ENCODE data around the gene AFF3.

Gene AFF3

GRCh38 chr2:99797475-99797874 lies 344.9 kb downstream of the AFF3 start:
- H2BK12ac ChIP-seq (ENCODE audit: low read length): no peak overlapping the region
- H3K36me3 ChIP-seq (ENCODE audit: control insufficient read depth in 1 of 2, insufficient read depth in 2 of 2, low read length in 2 of 2): no peaks in the 10 kb centered on the region
- H3K79me1 ChIP-seq (ENCODE audit: low read length): no peaks in the 10 kb centered on the region
- no peak overlapping the region for H4K91ac ChIP-seq (ENCODE audit: low read depth, low read length)
- H3K18ac ChIP-seq (ENCODE audit: low read length): no peak overlapping the region
- no peak for DNase-seq
- H2BK5ac ChIP-seq (ENCODE audit: low read depth, low read length, poor library complexity): no peak overlapping the region
- no peak overlapping the region for H3K4me3 ChIP-seq (ENCODE audit: low read depth, low read length)
- no peak overlapping the region for H3K4me2 ChIP-seq (ENCODE audit: low read length)
- H4K12ac ChIP-seq (ENCODE audit: low read depth, low read length): no peak overlapping the region
- H3K27me3 ChIP-seq (ENCODE audit: insufficient read depth, low read length): no peaks in the 10 kb centered on the region
- H3K27ac ChIP-seq (ENCODE audit: low read depth, low read length): no peak overlapping the region
- H2AK5ac ChIP-seq (ENCODE audit: low read length): no peak overlapping the region
- no peak overlapping the region for H3K4ac ChIP-seq (ENCODE audit: low read depth, low read length)
- no CpG with 5 or more reads among the region's 1 CpG for WGBS (ENCODE audit: extremely low coverage, insufficient coverage, insufficient read length)
- no peak overlapping the region for H4K8ac ChIP-seq (ENCODE audit: low read depth, low read length)
- no peak overlapping the region for H3K9ac ChIP-seq (ENCODE audit: low read length)
- no peak overlapping the region for H2AFZ ChIP-seq (ENCODE audit: insufficient read depth, low read length, poor library complexity)
- H3K9me3 ChIP-seq (ENCODE audit: insufficient read depth, low read depth, low read length): no peaks in the 10 kb centered on the region
- H3K4me1 ChIP-seq (ENCODE audit: control insufficient read depth in 1 of 2, insufficient read depth in 2 of 2, low read length in 2 of 2): no peaks in the 10 kb centered on the region
- H2BK120ac ChIP-seq (ENCODE audit: insufficient read depth, low read length, poor library complexity): no peak overlapping the region
- H3K79me2 ChIP-seq (ENCODE audit: control insufficient read depth, insufficient read depth, low read length, poor library complexity): no peaks in the 10 kb centered on the region
- H3K14ac ChIP-seq (ENCODE audit: low read length): no peak overlapping the region
- H3K23ac ChIP-seq (ENCODE audit: low read length): no peak overlapping the region

- Histone ChIP-seq H2BK12ac (ENCODE audit: low read length) (no peak overlapping the region), H3K4me1 (ENCODE audit: control insufficient read depth in 1 of 2, insufficient read depth in 2 of 2, low read length in 2 of 2) (no peaks in the 10 kb centered on the region), H4K12ac (ENCODE audit: low read depth, low read length) (no peak overlapping the region), H3K79me2 (ENCODE audit: control insufficient read depth, insufficient read depth, low read length, poor library complexity) (no peaks in the 10 kb centered on the region), H3K4me3 (ENCODE audit: low read depth, low read length) (no peak overlapping the region), H3K9ac (ENCODE audit: low read length) (no peak overlapping the region), H3K18ac (ENCODE audit: low read length) (no peak overlapping the region), H3K4me2 (ENCODE audit: low read length) (no peak overlapping the region), H3K4ac (ENCODE audit: low read depth, low read length) (no peak overlapping the region), H3K36me3 (ENCODE audit: control insufficient read depth in 1 of 2, insufficient read depth in 2 of 2, low read length in 2 of 2) (no peaks in the 10 kb centered on the region), H2AK5ac (ENCODE audit: low read length) (no peak overlapping the region), H2BK5ac (ENCODE audit: low read depth, low read length, poor library complexity) (no peak overlapping the region), H4K8ac (ENCODE audit: low read depth, low read length) (no peak overlapping the region), H2AFZ (ENCODE audit: insufficient read depth, low read length, poor library complexity) (no peak overlapping the region), H3K14ac (ENCODE audit: low read length) (no peak overlapping the region), H3K27me3 (ENCODE audit: insufficient read depth, low read length) (no peaks in the 10 kb centered on the region), H3K27ac (ENCODE audit: low read depth, low read length) (no peak overlapping the region), H4K91ac (ENCODE audit: low read depth, low read length) (no peak overlapping the region), H2BK120ac (ENCODE audit: insufficient read depth, low read length, poor library complexity) (no peak overlapping the region), H3K79me1 (ENCODE audit: low read length) (no peaks in the 10 kb centered on the region), H3K23ac (ENCODE audit: low read length) (no peak overlapping the region), H3K9me3 (ENCODE audit: insufficient read depth, low read depth, low read length) (no peaks in the 10 kb centered on the region)
- DNase-seq: no peak
Measured at GRCh38 chr2:99794414-99794813, 348.0 kb downstream of the AFF3 start.

- no peaks in the 10 kb centered on the region for H3K4me1 ChIP-seq (ENCODE audit: control insufficient read depth in 1 of 2, insufficient read depth in 2 of 2, low read length in 2 of 2)
- H3K27ac ChIP-seq (ENCODE audit: low read depth, low read length): no peak overlapping the region
- H3K4ac ChIP-seq (ENCODE audit: low read depth, low read length): no peak overlapping the region
- H4K8ac ChIP-seq (ENCODE audit: low read depth, low read length): peak overlapping the region; percentile 54
- no peak overlapping the region for H2AK5ac ChIP-seq (ENCODE audit: low read length)
- H3K9ac ChIP-seq (ENCODE audit: low read length): no peak overlapping the region
- no peaks in the 10 kb centered on the region for H3K79me1 ChIP-seq (ENCODE audit: low read length)
- no peak overlapping the region for H3K23ac ChIP-seq (ENCODE audit: low read length)
- no peak for DNase-seq
- H3K14ac ChIP-seq (ENCODE audit: low read length): no peak overlapping the region
- H2AFZ ChIP-seq (ENCODE audit: insufficient read depth, low read length, poor library complexity): no peak overlapping the region
- no peak overlapping the region for H3K4me3 ChIP-seq (ENCODE audit: low read depth, low read length)
- H2BK12ac ChIP-seq (ENCODE audit: low read length): no peak overlapping the region
- no peaks in the 10 kb centered on the region for H3K9me3 ChIP-seq (ENCODE audit: insufficient read depth, low read depth, low read length)
- no CpG with 5 or more reads among the region's 8 CpGs for WGBS (ENCODE audit: extremely low coverage, insufficient coverage, insufficient read length)
- no peak overlapping the region for H2BK5ac ChIP-seq (ENCODE audit: low read depth, low read length, poor library complexity)
- H3K27me3 ChIP-seq (ENCODE audit: insufficient read depth, low read length): no peaks in the 10 kb centered on the region
- no peak overlapping the region for H3K18ac ChIP-seq (ENCODE audit: low read length)
- H4K12ac ChIP-seq (ENCODE audit: low read depth, low read length): no peak overlapping the region
- no peak overlapping the region for H4K91ac ChIP-seq (ENCODE audit: low read depth, low read length)
- H3K79me2 ChIP-seq (ENCODE audit: control insufficient read depth, insufficient read depth, low read length, poor library complexity): no peaks in the 10 kb centered on the region
- no peak overlapping the region for H2BK120ac ChIP-seq (ENCODE audit: insufficient read depth, low read length, poor library complexity)
- H3K36me3 ChIP-seq (ENCODE audit: control insufficient read depth in 1 of 2, insufficient read depth in 2 of 2, low read length in 2 of 2): no peaks in the 10 kb centered on the region
- no peak overlapping the region for H3K4me2 ChIP-seq (ENCODE audit: low read length)
Measured at GRCh38 chr2:99793022-99793421, 349.4 kb downstream of the AFF3 start.

- Histone ChIP-seq H4K8ac (ENCODE audit: low read depth, low read length) (no peak overlapping the region), H3K18ac (ENCODE audit: low read length) (no peak overlapping the region), H3K36me3 (ENCODE audit: control insufficient read depth in 1 of 2, insufficient read depth in 2 of 2, low read length in 2 of 2) (no peaks in the 10 kb centered on the region), H3K4me3 (ENCODE audit: low read depth, low read length) (no peak overlapping the region), H4K91ac (ENCODE audit: low read depth, low read length) (no peak overlapping the region), H3K4me1 (ENCODE audit: control insufficient read depth in 1 of 2, insufficient read depth in 2 of 2, low read length in 2 of 2) (peaks cover 0 to 1% of the 10 kb centered on the region in 2 experiments), H2BK5ac (ENCODE audit: low read depth, low read length, poor library complexity) (no peak overlapping the region), H3K79me1 (ENCODE audit: low read length) (no peaks in the 10 kb centered on the region), H3K23ac (ENCODE audit: low read length) (no peak overlapping the region), H3K79me2 (ENCODE audit: control insufficient read depth, insufficient read depth, low read length, poor library complexity) (no peaks in the 10 kb centered on the region), H2AK5ac (ENCODE audit: low read length) (no peak overlapping the region), H3K9me3 (ENCODE audit: insufficient read depth, low read depth, low read length) (no peaks in the 10 kb centered on the region), H3K27ac (ENCODE audit: low read depth, low read length) (no peak overlapping the region), H2BK120ac (ENCODE audit: insufficient read depth, low read length, poor library complexity) (no peak overlapping the region), H4K12ac (ENCODE audit: low read depth, low read length) (no peak overlapping the region), H3K4ac (ENCODE audit: low read depth, low read length) (no peak overlapping the region), H3K14ac (ENCODE audit: low read length) (no peak overlapping the region), H3K4me2 (ENCODE audit: low read length) (no peak overlapping the region), H2BK12ac (ENCODE audit: low read length) (no peak overlapping the region), H3K27me3 (ENCODE audit: insufficient read depth, low read length) (no peaks in the 10 kb centered on the region), H2AFZ (ENCODE audit: insufficient read depth, low read length, poor library complexity) (no peak overlapping the region), H3K9ac (ENCODE audit: low read length) (no peak overlapping the region)
- no CpG with 5 or more reads among the region's 1 CpG for WGBS (ENCODE audit: extremely low coverage, insufficient coverage, insufficient read length)
- no peak for DNase-seq
Measured at GRCh38 chr2:99789849-99790248, 352.5 kb downstream of the AFF3 start.
